Activated CD4-positive, alpha-beta memory T cell treated with anti-CD3 and anti-CD28 coated beads for 36 hours (primary cell): ENCODE measurements around the gene SLX4IP. TPM values are rescaled to one million over a fixed set of nuclear protein-coding genes. Genes with fewer than 3 reads are reported as not detected.
"Not testable (repeated sequence)": the region's sequence is repeated elsewhere in the genome, so short reads cannot be mapped to it uniquely, and the experiment has no call there.

Source experiments
- CTCF ChIA-PET: fragments of 350-600 bp; sonication (Branson Sonifier 250); formaldehyde crosslinking; loops from one replicate; lab custom pipeline; 2021; ENCODE audit warnings: antibody characterized with exemption, inconsistent platforms; lab: Charles Lee
- POLR2A ChIA-PET: fragments of 350-600 bp; sonication (Branson Sonifier 250); formaldehyde crosslinking; loops from one replicate; lab custom pipeline; 2021; ENCODE audit warnings: antibody characterized with exemption; lab: Charles Lee
- DNase-seq: peaks from one replicate; pipeline ENCODE4 v3.0.0-alpha.2; 2020
- H3K27ac Mint-ChIP-seq: one replicate; pipeline ENCODE4 v1.8.0; 2021; ENCODE audit warnings: mixed read lengths
- H3K27me3 Mint-ChIP-seq: one replicate; pipeline ENCODE4 v1.8.0; 2021; ENCODE audit warnings: mixed read lengths
- H3K36me3 Mint-ChIP-seq: one replicate; pipeline ENCODE4 v1.8.0; 2021; ENCODE audit warnings: mixed read lengths
- H3K4me1 Mint-ChIP-seq: one replicate; pipeline ENCODE4 v1.8.0; 2021; ENCODE audit warnings: low read depth, mixed read lengths
- H3K4me3 Mint-ChIP-seq: one replicate; pipeline ENCODE4 v1.8.0; 2021; ENCODE audit warnings: mild to moderate bottlenecking, mixed read lengths
- H3K9me3 Mint-ChIP-seq: one replicate; pipeline ENCODE4 v1.8.0; 2021; ENCODE audit warnings: mixed read lengths
- intact Hi-C: fragments of 100-400 bp; cut with micrococcal nuclease; formaldehyde crosslinking; loops from one replicate; pipeline ENCODE4 v1.15.1; 2023
- total RNA-seq, 2 experiments: library from RNA; stranded (reverse); gene quantifications; one replicate each; pipeline ENCODE4 v1.2.3, GENCODE V29; 2021

The SLX4IP gene
- 1 to 10 TPM; 5.5 to 6.3 TPM for total RNA-seq

GRCh38 chr20:10434832-10435812, at the start of gene SLX4IP:
SLX4IP (plus strand) TSS chr20:10435305; CDS start chr20:10458205, 22,900 bp downstream.
- intact Hi-C loops: loop anchor here (1.0 to 5.0 kb wide), 7 partner anchors 12 to 398 kb away; partner anchors contain the start of genes JAG1 and SNAP25
- H3K9me3 Mint-ChIP-seq: no peaks in the 10 kb centered on the region
- no peaks in the 10 kb centered on the region for H3K27me3 Mint-ChIP-seq
- H3K4me1 Mint-ChIP-seq: peaks cover 50% of the 10 kb centered on the region
- H3K4me3 Mint-ChIP-seq: peak within 1 kb of the TSS; percentile 90
- peaks cover 8% of the 10 kb centered on the region for H3K36me3 Mint-ChIP-seq
- DNase-seq: peak; percentile 89
- ChIA-PET CTCF (interaction anchor here (0.9 to 1.9 kb wide), 4 partner anchors 9 to 457 kb away, joined by 3 to 6 read pairs (median 4); no protein-coding TSS in a partner anchor), POLR2A (interaction anchor here (0.6 to 3.1 kb wide), 6 partner anchors 9 to 169 kb away, joined by 3 to 16 read pairs (median 5); no protein-coding TSS in a partner anchor)
- H3K27ac Mint-ChIP-seq: peak within 1 kb of the TSS; percentile 96

GRCh38 chr20:10385850-10386544, 49.1 kb upstream of the SLX4IP start:
- no peak overlapping the region for H3K27ac Mint-ChIP-seq
- H3K36me3 Mint-ChIP-seq: no peaks in the 10 kb centered on the region
- H3K9me3 Mint-ChIP-seq: no peaks in the 10 kb centered on the region
- no peaks in the 10 kb centered on the region for H3K27me3 Mint-ChIP-seq
- DNase-seq: no peak
- no peak overlapping the region for H3K4me3 Mint-ChIP-seq
- ChIA-PET POLR2A (no interaction called here), CTCF (no interaction called here)
- peaks cover 4% of the 10 kb centered on the region for H3K4me1 Mint-ChIP-seq
- intact Hi-C loops: no loop called here

GRCh38 chr20:10387686-10388085, 47.4 kb upstream of the SLX4IP start:
- Mint-ChIP-seq H3K27ac (no peak overlapping the region), H3K27me3 (no peaks in the 10 kb centered on the region), H3K4me1 (peaks cover 4% of the 10 kb centered on the region), H3K9me3 (no peaks in the 10 kb centered on the region), H3K4me3 (no peak overlapping the region), H3K36me3 (no peaks in the 10 kb centered on the region)
- POLR2A ChIA-PET: no interaction called here
- intact Hi-C loops: no loop called here
- CTCF ChIA-PET: no interaction called here
- no peak for DNase-seq

- Mint-ChIP-seq H3K27ac (no peak overlapping the region), H3K27me3 (no peaks in the 10 kb centered on the region), H3K9me3 (no peaks in the 10 kb centered on the region), H3K36me3 (no peaks in the 10 kb centered on the region), H3K4me3 (no peak overlapping the region), H3K4me1 (peaks cover 4% of the 10 kb centered on the region)
- intact Hi-C loops: no loop called here
- ChIA-PET CTCF (no interaction called here), POLR2A (no interaction called here)
- DNase-seq: no peak
Measured at GRCh38 chr20:10388597-10388996, 46.5 kb upstream of the SLX4IP start.

- no peak for DNase-seq
- CTCF ChIA-PET: no interaction called here
- no peaks in the 10 kb centered on the region for H3K36me3 Mint-ChIP-seq
- no peak overlapping the region for H3K4me3 Mint-ChIP-seq
- intact Hi-C loops: no loop called here
- POLR2A ChIA-PET: no interaction called here
- H3K4me1 Mint-ChIP-seq: peaks cover 4% of the 10 kb centered on the region
- H3K9me3 Mint-ChIP-seq: no peaks in the 10 kb centered on the region
- no peaks in the 10 kb centered on the region for H3K27me3 Mint-ChIP-seq
- H3K27ac Mint-ChIP-seq: no peak overlapping the region
Measured at GRCh38 chr20:10390709-10391108, 44.4 kb upstream of the SLX4IP start.

- CTCF ChIA-PET, H3K27me3 Mint-ChIP-seq, H3K4me1 Mint-ChIP-seq, DNase-seq, H3K9me3 Mint-ChIP-seq, H3K4me3 Mint-ChIP-seq, POLR2A ChIA-PET, intact Hi-C loops, H3K36me3 Mint-ChIP-seq, H3K27ac Mint-ChIP-seq: not testable (repeated sequence)
Measured at GRCh38 chr20:10394752-10395151, 40.4 kb upstream of the SLX4IP start.

- DNase-seq: no peak
- intact Hi-C loops: no loop called here
- no peak overlapping the region for H3K4me3 Mint-ChIP-seq
- no peaks in the 10 kb centered on the region for H3K36me3 Mint-ChIP-seq
- POLR2A ChIA-PET: no interaction called here
- CTCF ChIA-PET: no interaction called here
- no peaks in the 10 kb centered on the region for H3K27me3 Mint-ChIP-seq
- peaks cover 6% of the 10 kb centered on the region for H3K4me1 Mint-ChIP-seq
- no peak overlapping the region for H3K27ac Mint-ChIP-seq
- H3K9me3 Mint-ChIP-seq: no peaks in the 10 kb centered on the region
Measured at GRCh38 chr20:10398834-10399369, 36.2 kb upstream of the SLX4IP start.

GRCh38 chr20:10402938-10403608, 32.0 kb upstream of the SLX4IP start:
- Mint-ChIP-seq H3K4me1 (peaks cover 6% of the 10 kb centered on the region), H3K9me3 (no peaks in the 10 kb centered on the region), H3K4me3 (no peak overlapping the region), H3K36me3 (peaks cover 2% of the 10 kb centered on the region), H3K27me3 (no peaks in the 10 kb centered on the region), H3K27ac (no peak overlapping the region)
- CTCF ChIA-PET: no interaction called here
- POLR2A ChIA-PET: interaction anchor here (0.5 kb wide), 1 partner anchor 27 kb away, joined by 5 read pairs; no protein-coding TSS in a partner anchor
- intact Hi-C loops: no loop called here
- DNase-seq: no peak

- H3K4me3 Mint-ChIP-seq: no peak overlapping the region
- CTCF ChIA-PET: no interaction called here
Measured at GRCh38 chr20:10404023-10404628, 31.0 kb upstream of the SLX4IP start.

GRCh38 chr20:10404959-10405530, 30.1 kb upstream of the SLX4IP start:
- Mint-ChIP-seq H3K27ac (no peak overlapping the region), H3K9me3 (no peaks in the 10 kb centered on the region), H3K27me3 (no peaks in the 10 kb centered on the region), H3K4me3 (no peak overlapping the region), H3K36me3 (peaks cover 2% of the 10 kb centered on the region), H3K4me1 (peaks cover 6% of the 10 kb centered on the region)
- no peak for DNase-seq
- POLR2A ChIA-PET: no interaction called here
- CTCF ChIA-PET: no interaction called here
- intact Hi-C loops: no loop called here

More at GRCh38 chr20:10404023-10404628, 31.0 kb upstream of the SLX4IP start:
- H3K27ac Mint-ChIP-seq: no peak overlapping the region
- POLR2A ChIA-PET: no interaction called here
- H3K4me1 Mint-ChIP-seq: peaks cover 6% of the 10 kb centered on the region
- intact Hi-C loops: no loop called here
- peaks cover 2% of the 10 kb centered on the region for H3K36me3 Mint-ChIP-seq
- no peaks in the 10 kb centered on the region for H3K27me3 Mint-ChIP-seq
- DNase-seq: no peak
- H3K9me3 Mint-ChIP-seq: no peaks in the 10 kb centered on the region
